ENCODE data around the gene CENPB.
A peak's percentile ranks its signal among the peaks of the same experiment; 100 is the strongest.

Gene CENPB

GRCh38 chr20:3748073-3748472 lies 38.5 kb downstream of the CENPB start:
- DNase-seq, result no peak

GRCh38 chr20:3747471-3747870 lies 39.1 kb downstream of the CENPB start:
- no peak for DNase-seq

GRCh38 chr20:3745686-3746173 lies 40.8 kb downstream of the CENPB start:
- DNase-seq, result no peak

- peak; percentile 26 for DNase-seq
These were observed 41.5 kb downstream of the CENPB start for GRCh38 chr20:3744806-3745685.

GRCh38 chr20:3744037-3744436 lies 42.5 kb downstream of the CENPB start:
- DNase-seq, result no peak

GRCh38 chr20:3743251-3743650 lies 43.3 kb downstream of the CENPB start:
- DNase-seq, result no peak

GRCh38 chr20:3741836-3742458 lies 44.6 kb downstream of the CENPB start:
- DNase-seq, result no peak

- DNase-seq, result no peak
These were observed 45.8 kb downstream of the CENPB start for GRCh38 chr20:3740615-3741301.

GRCh38 chr20:3739926-3740451 lies 46.6 kb downstream of the CENPB start:
- DNase-seq, result no peak

- no peak for DNase-seq
These were observed 47.2 kb downstream of the CENPB start for GRCh38 chr20:3739054-3739925.

- DNase-seq, result no peak
These were observed 48.2 kb downstream of the CENPB start for GRCh38 chr20:3738111-3739053.

GRCh38 chr20:3735768-3736167 lies 50.8 kb downstream of the CENPB start:
- no peak for DNase-seq

GRCh38 chr20:3734111-3734843 lies 52.3 kb downstream of the CENPB start:
- DNase-seq, result no peak

Measured in NCI-H187 treated with DMSO at 0.1 percent for 48 hours (cell line).